Mesendoderm (in vitro differentiated cells): ENCODE data around the gene HSPB1.

Experiments used
- DNase-seq: peaks from one replicate; pipeline ENCODE4 v3.0.0; 2013
- H2AK5ac ChIP-seq: 2 replicates; pipeline ENCODE4 v1.6.1; 2013; ENCODE audit warnings: low read length, inconsistent platforms
- H2BK120ac ChIP-seq: 2 replicates; pipeline ENCODE4 v1.6.1; 2013; ENCODE audit warnings: low read depth, mild to moderate bottlenecking, low read length, moderate library complexity, mixed read lengths
- H2BK15ac ChIP-seq: replicated peaks from 2 replicates; pipeline ENCODE4 v1.6.1; 2013; ENCODE audit warnings: low read depth, mild to moderate bottlenecking, moderate library complexity
- H2BK5ac ChIP-seq: 2 replicates; pipeline ENCODE4 v1.6.1; 2013; ENCODE audit warnings: low read length, inconsistent platforms
- H3K18ac ChIP-seq: 2 replicates; pipeline ENCODE4 v1.6.1; 2013; ENCODE audit warnings: mild to moderate bottlenecking, low read length, mixed read lengths
- H3K23ac ChIP-seq: one replicate; pipeline ENCODE4 v1.6.1; 2013; ENCODE audit warnings: low read length
- H3K27ac ChIP-seq: 2 replicates; pipeline ENCODE4 v1.5.1; 2013; ENCODE audit warnings: low read depth, mild to moderate bottlenecking, inconsistent platforms, low read length, moderate library complexity
- H3K27me3 ChIP-seq: 2 replicates; pipeline ENCODE4 v1.6.1; 2013; ENCODE audit warnings: low read length, control low read depth, mild to moderate bottlenecking, inconsistent platforms; ENCODE audit not compliant: insufficient read depth, poor library complexity
- H3K36me3 ChIP-seq: 2 replicates; pipeline ENCODE4 v1.6.1; 2013; ENCODE audit warnings: low read length, inconsistent platforms; ENCODE audit not compliant: control insufficient read depth, insufficient read depth
- H3K4ac ChIP-seq: one replicate; pipeline ENCODE4 v1.6.1; 2013; ENCODE audit warnings: low read depth, mild to moderate bottlenecking, low read length, moderate library complexity
- H3K4me1 ChIP-seq: 2 replicates; pipeline ENCODE4 v1.6.1; 2013; ENCODE audit warnings: low read depth, low read length, inconsistent platforms; ENCODE audit not compliant: control insufficient read depth
- H3K4me2 ChIP-seq: 2 replicates; pipeline ENCODE4 v1.6.1; 2013; ENCODE audit warnings: low read length
- H3K4me3 ChIP-seq: 2 replicates; pipeline ENCODE4 v1.5.1; 2013; ENCODE audit warnings: mild to moderate bottlenecking, low read length
- H3K56ac ChIP-seq: one replicate; pipeline ENCODE4 v1.6.1; 2013; ENCODE audit warnings: low read length
- H3K79me1 ChIP-seq: 2 replicates; pipeline ENCODE4 v1.6.1; 2013; ENCODE audit warnings: low read length, inconsistent platforms
- H3K79me2 ChIP-seq: 2 replicates; pipeline ENCODE4 v1.6.1; 2013; ENCODE audit warnings: mild to moderate bottlenecking, low read length; ENCODE audit not compliant: control insufficient read depth, insufficient read depth
- H3K9ac ChIP-seq: 2 replicates; pipeline ENCODE4 v1.6.1; 2013; ENCODE audit warnings: low read length, inconsistent platforms
- H4K5ac ChIP-seq: one replicate; pipeline ENCODE4 v1.6.1; 2013; ENCODE audit warnings: low read length
- H4K8ac ChIP-seq: one replicate; pipeline ENCODE4 v1.6.1; 2013; ENCODE audit warnings: low read depth, mild to moderate bottlenecking, control low read depth, low read length, moderate library complexity
- WGBS: extraction: QIAGEN DNeasy Blood & Tissue Kit; methylation state at CpG from one replicate; pipeline ENCODE4 v1.1.7; 2013; ENCODE audit warnings: low lambda C conversion rate, missing lambda C conversion rate; ENCODE audit not compliant: insufficient coverage; ENCODE audit errors: extremely low coverage; 5-methylcytosine and 5-hydroxymethylcytosine counted together

HSPB1 gene

GRCh38 chr7:76296743-76297740 is 5.4 kb upstream of the HSPB1 start:
- no peaks in the 10 kb centered on the region for H3K79me1 ChIP-seq
- no peak overlapping the region for H2BK15ac ChIP-seq
- H3K4me3 ChIP-seq = no peak overlapping the region
- H4K5ac ChIP-seq = no peak overlapping the region
- no peak overlapping the region for H3K9ac ChIP-seq
- no peaks in the 10 kb centered on the region for H3K36me3 ChIP-seq
- H3K4ac ChIP-seq = no peak overlapping the region
- H2BK120ac ChIP-seq = no peak overlapping the region
- no peak overlapping the region for H3K56ac ChIP-seq
- H3K79me2 ChIP-seq = no peaks in the 10 kb centered on the region
- WGBS = no CpG with 5 or more reads among the region's 22 CpGs
- H3K27me3 ChIP-seq = no peaks in the 10 kb centered on the region
- no peak overlapping the region for H3K18ac ChIP-seq
- no peak overlapping the region for H3K27ac ChIP-seq
- no peak overlapping the region for H3K4me2 ChIP-seq
- no peak for DNase-seq
- no peak overlapping the region for H2BK5ac ChIP-seq
- H3K4me1 ChIP-seq = no peaks in the 10 kb centered on the region
- H3K23ac ChIP-seq = no peak overlapping the region
- no peak overlapping the region for H2AK5ac ChIP-seq
- H4K8ac ChIP-seq = no peak overlapping the region

- H4K8ac ChIP-seq = no peak overlapping the region
- no peaks in the 10 kb centered on the region for H3K27me3 ChIP-seq
- no peaks in the 10 kb centered on the region for H3K4me1 ChIP-seq
- no peak overlapping the region for H2AK5ac ChIP-seq
- H3K56ac ChIP-seq = no peak overlapping the region
- no peak overlapping the region for H3K4me3 ChIP-seq
- no peak overlapping the region for H3K9ac ChIP-seq
- H3K23ac ChIP-seq = no peak overlapping the region
- no peak overlapping the region for H3K4ac ChIP-seq
- no peak overlapping the region for H4K5ac ChIP-seq
- no peak overlapping the region for H3K18ac ChIP-seq
- no peak overlapping the region for H3K4me2 ChIP-seq
- H3K36me3 ChIP-seq = no peaks in the 10 kb centered on the region
- H3K79me1 ChIP-seq = no peaks in the 10 kb centered on the region
- H2BK120ac ChIP-seq = no peak overlapping the region
- H2BK15ac ChIP-seq = no peak overlapping the region
- no CpG with 5 or more reads among the region's 7 CpGs for WGBS
- H3K27ac ChIP-seq = no peak overlapping the region
- H2BK5ac ChIP-seq = no peak overlapping the region
- no peak for DNase-seq
- no peaks in the 10 kb centered on the region for H3K79me2 ChIP-seq
Measured at GRCh38 chr7:76300166-76300731, 2.2 kb upstream of the HSPB1 start.

- H3K4me1 ChIP-seq = no peaks in the 10 kb centered on the region
- no peaks in the 10 kb centered on the region for H3K36me3 ChIP-seq
- H3K4me2 ChIP-seq = no peak overlapping the region
- no peak overlapping the region for H4K8ac ChIP-seq
- H3K56ac ChIP-seq = no peak overlapping the region
- H2BK15ac ChIP-seq = no peak overlapping the region
- no CpG with 5 or more reads among the region's 3 CpGs for WGBS
- no peak overlapping the region for H2AK5ac ChIP-seq
- H3K27me3 ChIP-seq = no peaks in the 10 kb centered on the region
- DNase-seq = no peak
- no peak overlapping the region for H3K27ac ChIP-seq
- no peak overlapping the region for H2BK5ac ChIP-seq
- no peaks in the 10 kb centered on the region for H3K79me2 ChIP-seq
- no peak overlapping the region for H3K9ac ChIP-seq
- no peaks in the 10 kb centered on the region for H3K79me1 ChIP-seq
- no peak overlapping the region for H4K5ac ChIP-seq
- H3K4me3 ChIP-seq = no peak overlapping the region
- H3K23ac ChIP-seq = no peak overlapping the region
- H2BK120ac ChIP-seq = no peak overlapping the region
- H3K18ac ChIP-seq = no peak overlapping the region
- no peak overlapping the region for H3K4ac ChIP-seq
Measured at GRCh38 chr7:76301000-76301399, 1.5 kb upstream of the HSPB1 start.

GRCh38 chr7:76303202-76304147 is 1.0 kb downstream of the HSPB1 start:
- Histone ChIP-seq H3K79me2 (no peaks in the 10 kb centered on the region), H2AK5ac (no peak overlapping the region), H3K36me3 (no peaks in the 10 kb centered on the region), H2BK5ac (no peak overlapping the region), H2BK15ac (no peak overlapping the region), H3K18ac (peak overlapping the region; percentile 94), H3K27ac (peak overlapping the region; percentile 82), H4K8ac (no peak overlapping the region), H4K5ac (no peak overlapping the region), H3K4me3 (peak overlapping the region; percentile 67), H3K4ac (peak overlapping the region; percentile 62), H3K56ac (peak overlapping the region; percentile 93), H3K4me1 (no peaks in the 10 kb centered on the region), H3K79me1 (no peaks in the 10 kb centered on the region), H3K9ac (peak overlapping the region; percentile 92), H3K27me3 (no peaks in the 10 kb centered on the region), H3K23ac (no peak overlapping the region), H2BK120ac (no peak overlapping the region), H3K4me2 (peak overlapping the region; percentile 63)
- no CpG with 5 or more reads among the region's 56 CpGs for WGBS
- peak; percentile 99 for DNase-seq

- H3K56ac ChIP-seq = peak overlapping the region; percentile 30
- DNase-seq = no peak
- H3K27ac ChIP-seq = no peak overlapping the region
- no peak overlapping the region for H3K4ac ChIP-seq
- H3K18ac ChIP-seq = no peak overlapping the region
- no peak overlapping the region for H3K4me2 ChIP-seq
- no peak overlapping the region for H3K23ac ChIP-seq
- no peaks in the 10 kb centered on the region for H3K27me3 ChIP-seq
- no peaks in the 10 kb centered on the region for H3K79me2 ChIP-seq
- H3K9ac ChIP-seq = no peak overlapping the region
- no peak overlapping the region for H4K5ac ChIP-seq
- no peak overlapping the region for H2BK120ac ChIP-seq
- H2AK5ac ChIP-seq = no peak overlapping the region
- no peaks in the 10 kb centered on the region for H3K4me1 ChIP-seq
- no CpG with 5 or more reads among the region's 10 CpGs for WGBS
- no peak overlapping the region for H4K8ac ChIP-seq
- no peak overlapping the region for H2BK5ac ChIP-seq
- H3K79me1 ChIP-seq = no peaks in the 10 kb centered on the region
- no peak overlapping the region for H3K4me3 ChIP-seq
- H3K36me3 ChIP-seq = no peaks in the 10 kb centered on the region
- H2BK15ac ChIP-seq = no peak overlapping the region
Measured at GRCh38 chr7:76304888-76305375, 2.5 kb downstream of the HSPB1 start.
